Stimulated activated CD4-positive, alpha-beta T cell treated with anti-CD3 and anti-CD28 coated beads, Interleukin-1b, Interleukin-23, amount 100 ng/mL, for 48 hours (primary cell): ENCODE measurements around the gene PLA2G2A.
"Not testable (repeated sequence)": the region's sequence is repeated elsewhere in the genome, so short reads cannot be mapped to it uniquely, and the experiment has no call there.

Source experiments
- DNase-seq: peaks from one replicate; pipeline ENCODE4 v3.0.0-alpha.2; 2020

Gene PLA2G2A

DNA sequence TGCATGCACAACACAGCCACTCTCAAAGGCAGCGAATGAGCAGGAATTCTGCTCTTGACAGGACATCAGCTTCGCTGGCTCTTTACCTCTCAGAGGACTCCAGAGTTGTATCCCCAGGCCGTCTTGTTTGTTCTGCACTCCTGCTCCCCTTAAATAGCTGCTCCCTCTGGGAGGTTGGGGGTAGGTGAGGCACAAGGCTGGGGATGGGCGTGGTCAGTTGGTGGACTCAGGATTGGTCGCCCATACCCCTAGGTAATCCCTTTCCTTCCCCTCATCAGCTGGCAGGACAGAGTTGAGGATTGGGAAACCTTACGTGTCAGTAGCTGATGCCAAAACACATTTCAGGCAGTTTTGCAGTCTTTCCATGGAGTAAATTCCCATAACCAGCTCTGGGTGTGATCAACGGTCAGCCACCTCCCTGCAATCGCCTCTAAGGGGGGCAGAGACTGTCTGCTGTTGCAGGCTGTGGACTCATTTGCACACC is at the start of gene PLA2G2A:
TSS of gene PLA2G2A (minus strand) at position 125 of the 484 bp plus-strand sequence. CDS start 845 bp downstream, outside the sequence.
- no peak for DNase-seq

DNA sequence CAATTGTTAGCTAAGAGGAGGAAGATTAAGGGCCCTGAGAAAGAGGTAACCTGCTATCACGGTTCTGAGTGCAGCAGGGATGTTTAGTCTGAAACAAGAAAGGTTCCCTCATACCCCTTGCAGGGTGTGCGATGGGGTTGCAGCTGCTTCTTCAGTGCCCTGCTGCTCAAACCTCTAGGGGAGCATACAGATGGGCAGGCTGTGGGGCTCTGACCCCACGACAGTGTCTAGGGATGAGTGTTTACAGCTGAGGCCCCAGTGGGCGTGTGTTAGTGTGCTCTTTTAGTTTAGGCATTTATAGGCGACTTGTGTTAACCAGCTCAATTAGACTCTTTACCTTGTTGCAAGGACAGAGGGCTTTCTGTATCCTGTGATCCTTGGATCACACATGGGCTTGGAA is 49.3 kb upstream of the PLA2G2A start:
- no peak for DNase-seq

DNA sequence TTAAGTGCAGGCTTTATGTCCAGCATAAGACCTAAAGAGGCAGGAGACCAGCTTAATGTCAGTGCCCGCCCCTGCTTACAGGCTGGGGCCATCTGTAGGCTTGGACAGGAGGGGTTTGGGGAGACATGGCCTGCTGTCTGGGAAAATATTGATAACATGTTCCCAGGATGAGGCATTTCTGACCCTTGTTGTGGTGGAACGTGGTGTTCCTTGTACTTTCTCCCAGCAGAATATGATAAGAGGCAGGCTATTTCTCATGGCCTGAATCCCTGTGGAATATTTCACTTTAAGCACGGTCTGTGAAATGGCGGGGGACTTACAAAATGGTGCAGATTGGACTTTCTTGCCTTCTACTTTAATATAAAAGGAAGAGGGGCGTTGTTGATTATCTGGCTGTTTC is 48.7 kb upstream of the PLA2G2A start:
- DNase-seq = no peak

DNA sequence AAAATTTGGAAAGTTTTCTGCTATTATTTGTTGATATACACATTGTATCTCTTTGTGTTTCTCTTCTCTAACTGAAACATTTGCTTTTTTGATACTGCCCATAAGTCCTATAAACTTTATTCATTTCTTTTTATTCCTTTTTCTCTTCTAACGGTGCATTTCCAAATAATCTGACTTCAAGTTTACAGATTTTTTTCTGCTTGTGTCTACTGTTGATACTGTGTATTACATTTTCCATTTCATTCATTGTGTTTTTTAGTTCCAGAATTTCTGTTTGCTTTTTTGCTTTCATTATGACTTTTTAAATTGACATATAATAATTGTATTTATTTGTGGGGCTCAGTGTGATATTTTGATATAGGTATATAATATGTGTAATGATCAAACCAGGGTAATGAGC is 38.3 kb upstream of the PLA2G2A start:
- no peak for DNase-seq

GRCh38 chr1:20014153-20014552 is 34.7 kb upstream of the PLA2G2A start:
- no peak for DNase-seq

DNA sequence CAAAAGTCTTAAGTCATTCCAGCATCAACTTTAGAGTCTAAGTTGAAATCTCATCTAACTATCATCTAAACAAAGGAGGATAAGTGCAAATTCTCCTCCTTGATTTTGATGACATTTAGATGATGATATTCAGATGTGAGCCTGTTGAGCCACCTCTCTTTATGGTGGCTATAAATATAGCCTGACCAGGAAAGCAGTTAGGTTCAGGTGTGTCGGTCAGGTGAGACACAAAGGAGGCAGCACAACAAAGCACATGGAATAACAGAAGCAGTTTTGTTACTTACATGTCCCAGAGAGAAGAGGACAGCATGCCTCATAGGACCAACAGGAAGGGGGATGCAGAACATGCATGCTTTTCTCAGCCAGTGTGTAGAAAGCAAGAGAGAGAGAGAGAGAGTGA is 30.6 kb upstream of the PLA2G2A start:
- no peak for DNase-seq

DNA sequence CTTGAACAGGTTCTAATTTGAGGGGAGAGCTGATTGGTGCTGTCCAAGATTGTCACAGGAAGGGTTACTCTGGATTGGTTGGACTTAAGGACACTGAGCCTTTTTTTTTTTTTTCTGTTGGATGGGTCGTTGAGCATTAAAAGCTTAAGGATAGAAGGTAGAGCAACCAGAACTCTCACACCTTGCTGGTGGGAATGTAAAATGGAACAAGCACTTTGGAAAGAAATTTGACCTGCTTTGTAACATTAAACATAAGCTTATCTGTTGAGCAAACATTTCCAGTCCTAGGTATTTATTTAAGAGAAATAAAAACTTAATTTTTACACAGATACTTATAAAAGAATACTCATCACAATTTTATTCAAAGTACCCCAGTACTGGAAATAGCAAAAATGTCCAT is 29.8 kb upstream of the PLA2G2A start:
- DNase-seq = no peak

DNA sequence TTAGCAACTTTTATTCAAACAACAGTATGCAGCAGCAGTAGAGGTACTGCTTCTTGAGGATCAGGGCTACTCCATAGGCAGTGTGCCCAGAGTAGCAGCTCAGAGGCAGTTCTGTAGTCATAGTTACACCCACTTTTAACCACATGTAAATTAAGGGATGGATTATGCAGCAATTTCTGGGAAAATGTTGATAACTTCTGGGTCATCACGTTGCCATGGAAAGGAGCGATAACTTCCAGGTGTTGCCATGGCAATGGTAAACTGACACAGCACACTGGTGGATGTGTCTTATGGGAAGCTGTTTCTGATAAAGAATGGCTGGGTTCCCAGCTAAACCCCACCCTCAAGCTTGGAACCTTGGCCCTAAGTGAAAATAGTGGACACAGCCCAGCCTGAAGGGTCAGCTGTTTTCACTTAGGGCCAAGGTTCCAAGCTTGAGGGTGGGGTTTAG is 29.0 kb upstream of the PLA2G2A start:
- DNase-seq = no peak

- not testable (repeated sequence) for DNase-seq
Observed at GRCh38 chr1:19998823-19999222, 19.4 kb upstream of the PLA2G2A start.

DNA sequence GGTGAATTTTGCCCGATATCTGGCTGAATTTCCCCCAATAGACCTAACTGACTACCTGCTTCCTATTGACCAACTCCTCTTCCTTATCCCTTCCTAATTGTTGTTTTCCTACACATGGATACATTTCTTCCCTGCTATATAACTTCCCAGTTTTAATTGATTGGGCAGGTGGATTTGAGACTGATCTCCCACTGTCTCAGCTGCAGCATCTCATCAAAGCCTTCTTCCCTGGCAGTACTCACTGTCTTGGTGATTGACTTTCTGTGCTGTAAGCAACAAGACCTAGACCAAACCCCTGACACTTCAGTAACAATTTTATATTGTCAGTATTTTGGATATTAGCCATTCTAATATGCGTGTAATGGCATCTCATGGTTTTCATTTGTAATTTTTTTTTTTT is 11.3 kb upstream of the PLA2G2A start:
- DNase-seq = no peak

DNA sequence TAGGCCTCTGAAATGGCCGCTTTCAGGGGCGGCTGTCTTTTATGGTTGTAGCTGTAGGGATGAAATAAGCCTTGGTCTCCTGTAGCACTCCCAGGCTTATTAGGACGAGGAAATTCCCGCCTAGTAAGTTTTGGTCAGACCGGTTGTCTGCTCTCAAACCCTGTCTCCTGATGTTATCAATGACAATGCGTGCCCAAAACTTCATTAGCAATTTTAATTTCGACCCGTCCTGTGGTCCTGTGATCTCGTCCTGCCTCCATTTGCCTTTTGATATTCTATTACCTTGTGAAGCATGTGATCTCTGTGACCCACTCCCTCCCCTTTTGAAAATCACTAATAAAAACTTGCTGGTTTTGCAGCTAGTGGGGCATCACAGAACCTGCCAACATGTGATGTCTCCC is 10.8 kb upstream of the PLA2G2A start:
- not testable (repeated sequence) for DNase-seq

DNA sequence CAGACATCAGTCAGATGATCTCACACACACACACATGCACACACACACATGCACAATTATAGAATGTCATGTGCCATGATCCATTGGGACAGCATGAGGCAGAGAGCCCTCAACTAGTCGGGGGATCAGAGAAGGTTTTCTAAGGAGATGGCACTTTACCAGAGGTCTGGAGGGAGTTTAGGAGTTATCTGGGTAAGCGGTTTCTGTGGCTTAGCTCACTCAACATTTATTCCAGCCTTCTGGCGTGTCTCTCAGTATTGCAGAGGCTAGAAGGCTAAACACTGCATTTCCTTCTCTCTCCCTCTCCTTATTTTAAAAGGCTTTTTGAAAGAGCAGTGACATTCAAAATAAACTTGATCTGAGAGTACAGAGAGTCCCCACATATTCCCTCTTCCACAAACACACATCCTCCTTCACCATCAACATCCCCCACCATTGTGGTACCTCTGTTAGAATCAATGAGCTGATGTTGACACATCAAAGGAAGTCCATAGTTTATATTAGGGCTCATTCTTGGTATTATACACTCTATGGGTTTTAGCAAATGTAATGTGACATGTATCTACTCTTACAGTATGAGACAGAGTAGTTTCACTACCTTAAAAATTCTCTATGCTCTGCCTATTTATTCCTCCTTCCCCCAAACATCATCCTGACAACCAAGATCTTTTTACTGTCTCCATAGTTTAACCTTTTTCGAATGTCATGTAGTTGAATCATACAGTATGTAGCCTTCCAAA is 9.0 kb upstream of the PLA2G2A start:
- DNase-seq = no peak

- DNase-seq = no peak
Observed at GRCh38 chr1:19987719-19988118, 8.3 kb upstream of the PLA2G2A start.

GRCh38 chr1:19984409-19985016 is 5.1 kb upstream of the PLA2G2A start:
- DNase-seq = not testable (repeated sequence)

- DNase-seq = no peak
Observed at GRCh38 chr1:19981507-19982312, 2.3 kb upstream of the PLA2G2A start.

DNA sequence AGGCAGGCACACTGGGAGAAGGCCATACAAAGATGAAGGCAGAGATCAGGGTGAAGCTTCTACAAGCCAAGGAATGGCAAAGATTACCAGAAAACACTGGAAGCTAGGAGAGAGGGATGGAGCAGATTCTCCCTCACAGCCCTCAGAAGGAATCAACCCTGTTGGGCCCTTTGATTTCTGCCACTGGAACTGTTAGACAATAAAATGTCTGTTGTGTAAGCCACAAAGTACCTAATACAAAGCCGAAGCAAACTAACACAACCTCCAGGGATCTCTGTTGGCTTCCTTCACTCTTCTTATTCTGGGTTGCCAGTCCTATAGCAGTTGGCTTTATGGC is 1.7 kb upstream of the PLA2G2A start:
- DNase-seq = no peak

DNA sequence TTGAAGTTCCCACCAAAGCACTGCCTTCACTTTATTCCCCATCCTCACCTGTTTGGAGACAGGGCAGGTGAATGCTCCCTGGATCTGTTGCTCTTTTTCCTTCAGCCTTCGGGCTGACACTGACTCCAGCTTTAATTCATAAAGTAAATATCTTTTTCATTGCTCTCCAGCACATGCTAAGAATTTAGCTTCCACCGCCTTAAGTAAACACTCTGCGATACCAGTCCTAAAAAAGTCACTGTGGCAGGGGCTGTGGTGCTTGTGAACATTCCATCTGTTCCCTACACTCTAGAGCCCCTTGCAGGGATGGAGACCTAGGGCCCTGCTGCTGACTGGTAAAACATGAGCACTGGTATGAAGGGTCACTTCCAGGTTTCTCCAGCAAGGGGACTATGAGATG is 896 bp upstream of the PLA2G2A start:
- no peak for DNase-seq

DNA sequence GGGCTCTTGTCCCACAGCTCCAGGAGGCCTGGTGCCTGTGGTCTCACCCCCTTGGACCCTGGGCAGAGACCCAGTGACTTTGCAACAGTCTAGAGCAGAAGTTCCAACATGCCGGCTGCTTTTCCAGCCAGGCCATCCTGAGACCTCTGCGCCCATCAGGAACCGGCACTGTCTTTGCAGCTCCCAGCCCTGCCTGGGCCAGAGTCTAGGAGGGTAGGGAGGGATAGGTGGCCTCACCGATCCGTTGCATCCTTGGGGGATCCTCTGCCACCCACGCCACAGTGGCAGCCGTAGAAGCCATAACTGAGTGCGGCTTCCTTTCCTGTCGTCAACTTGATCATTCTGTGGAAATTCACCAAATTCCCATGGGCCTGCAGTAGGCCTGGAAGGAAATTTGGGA is 1.3 kb downstream of the PLA2G2A start:
- DNase-seq = no peak

DNA sequence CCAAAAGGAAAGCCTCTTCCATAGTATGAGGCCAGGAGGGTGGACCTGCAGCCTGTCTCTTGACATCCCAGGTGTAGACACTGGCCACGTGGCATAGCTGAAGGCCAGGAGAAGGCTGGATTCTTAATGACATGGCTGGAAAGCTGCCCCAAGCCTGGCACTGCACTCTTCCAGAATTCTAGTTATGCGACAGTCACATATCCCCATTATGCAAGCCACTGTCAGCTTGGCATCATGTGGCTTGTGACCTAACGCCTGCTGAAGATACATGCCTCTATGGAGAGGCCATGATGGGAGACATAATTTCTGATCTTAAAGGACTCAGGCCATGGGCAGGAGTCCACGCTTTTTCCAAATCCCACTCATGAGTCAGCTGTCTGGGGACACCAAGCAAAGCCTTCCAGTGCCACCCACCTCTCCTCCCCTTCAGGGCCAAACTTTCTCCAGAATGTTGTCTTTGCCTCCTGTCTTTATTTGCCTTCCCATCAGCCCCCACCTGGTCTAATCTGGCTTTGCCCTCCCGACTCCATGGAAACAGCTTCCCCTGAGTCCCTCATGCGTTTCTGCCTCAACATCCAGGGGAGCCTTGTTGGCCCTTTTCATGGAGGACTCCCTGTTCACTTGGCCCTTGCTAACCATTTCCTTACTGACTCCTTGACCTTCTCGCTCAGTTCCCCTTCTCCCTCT is 3.0 kb downstream of the PLA2G2A start:
- DNase-seq = no peak

DNA sequence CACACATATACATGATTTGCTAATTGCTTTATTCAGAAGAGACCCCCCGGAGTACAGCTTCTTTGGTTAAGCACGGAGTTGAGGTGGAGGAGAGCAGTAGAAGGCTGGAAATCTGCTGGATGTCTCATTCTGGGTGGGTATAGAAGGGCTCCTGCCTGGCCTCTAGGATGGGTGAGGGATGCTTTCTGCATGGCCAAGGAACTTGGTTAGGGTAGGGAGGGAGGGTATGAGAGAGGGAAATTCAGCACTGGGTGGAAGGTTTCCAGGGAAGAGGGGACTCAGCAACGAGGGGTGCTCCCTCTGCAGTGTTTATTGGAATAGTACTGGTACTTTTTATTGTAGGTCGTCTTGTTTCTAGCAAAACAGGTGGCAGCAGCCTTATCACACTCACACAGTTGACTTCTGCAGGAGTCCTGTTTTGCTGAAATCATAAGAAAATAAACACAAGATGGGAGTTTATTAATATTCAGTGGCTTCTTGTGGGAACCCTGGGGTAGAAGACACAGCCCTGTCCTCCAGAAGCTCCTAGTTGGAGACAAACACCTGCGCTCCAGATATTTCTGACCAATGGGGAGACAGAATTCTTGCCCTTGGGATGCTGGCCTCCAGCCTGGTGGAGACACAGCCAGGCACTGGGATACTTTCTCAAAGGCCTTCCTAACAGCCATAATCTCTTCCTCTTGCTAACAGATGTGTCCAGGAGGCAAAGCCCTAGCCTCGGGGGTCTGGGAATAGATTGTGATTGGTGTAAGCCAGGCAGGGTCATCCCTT is 3.8 kb downstream of the PLA2G2A start:
- DNase-seq = no peak

GRCh38 chr1:19974822-19975416 is 4.5 kb downstream of the PLA2G2A start:
- peak; percentile 11 for DNase-seq

DNA sequence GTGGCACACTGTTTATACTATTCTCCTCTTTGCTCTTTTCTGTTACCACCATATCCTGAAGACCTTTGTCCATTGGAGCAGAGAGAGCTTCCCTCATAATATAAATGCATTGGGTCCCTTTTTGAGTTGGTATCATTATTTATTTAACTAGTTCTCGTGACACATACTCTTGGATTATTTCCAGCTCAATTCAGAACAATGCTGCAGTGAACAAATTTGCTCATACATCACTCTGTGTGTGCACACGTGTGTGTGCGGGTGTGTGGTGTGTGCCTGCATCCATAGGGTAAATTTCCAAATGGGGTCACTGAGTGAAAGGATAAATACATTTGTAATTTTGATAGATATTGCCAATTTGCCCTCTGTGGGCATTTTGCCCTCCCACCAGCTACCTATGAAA is 5.8 kb downstream of the PLA2G2A start:
- DNase-seq = no peak
